Measurements from ENCODE around the gene MYH11.
"Not testable (repeated sequence)": the region's sequence is repeated elsewhere in the genome, so short reads cannot be mapped to it uniquely, and the experiment has no call there.

Gene MYH11

GRCh38 chr16:15736529-15736928 is 120.3 kb downstream of the MYH11 start:
- no peak overlapping the region for H3K4me3 ChIP-seq (ENCODE audit: low read depth, low read length)
- H3K36me3 ChIP-seq (replicated peaks): no peaks in the 10 kb centered on the region
- in situ Hi-C loops (cut with HindIII; ENCODE audit: low pct_ligation_motif_present, low sequenced_read_pairs): no loop called here
- no peaks in the 10 kb centered on the region for H3K27me3 ChIP-seq (replicated peaks)
- no peak for TF ChIP-seq CTCF (IDR thresholded peaks at IDR 0.05; ENCODE audit: low read depth, low read length, missing control alignments)
- no peak for DNase-seq
- H3K27ac ChIP-seq: no peak overlapping the region

GRCh38 chr16:15735610-15736009 is 121.2 kb downstream of the MYH11 start:
- no peaks in the 10 kb centered on the region for H3K36me3 ChIP-seq (replicated peaks)
- no peak overlapping the region for H3K27ac ChIP-seq
- no peaks in the 10 kb centered on the region for H3K27me3 ChIP-seq (replicated peaks)
- TF ChIP-seq CTCF (IDR thresholded peaks at IDR 0.05; ENCODE audit: low read depth, low read length, missing control alignments): no peak
- no peak for DNase-seq
- in situ Hi-C loops (cut with HindIII; ENCODE audit: low pct_ligation_motif_present, low sequenced_read_pairs): no loop called here
- H3K4me3 ChIP-seq (ENCODE audit: low read depth, low read length): no peak overlapping the region

DNA sequence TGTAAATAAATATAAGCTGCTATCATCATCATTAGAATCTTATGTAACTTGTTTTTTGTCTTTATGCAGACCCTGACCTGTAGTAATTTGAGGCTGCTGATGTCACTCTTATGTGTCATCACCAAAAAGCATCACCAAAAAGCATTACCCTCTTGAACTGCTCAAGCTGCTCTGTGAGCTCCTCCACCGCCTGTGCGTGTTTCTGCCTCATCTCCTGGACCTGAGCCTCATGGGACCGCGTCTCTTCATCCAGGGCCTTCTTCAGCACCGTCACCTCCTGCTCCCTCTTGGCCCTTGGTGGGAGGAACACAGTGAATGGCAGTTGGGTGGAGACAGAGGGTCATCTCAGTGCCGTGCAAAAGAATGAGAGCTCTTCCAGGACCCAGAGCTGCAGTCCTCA is 124.4 kb downstream of the MYH11 start:
- H3K27ac ChIP-seq: no peak overlapping the region
- in situ Hi-C loops (cut with HindIII; ENCODE audit: low pct_ligation_motif_present, low sequenced_read_pairs): no loop called here
- no peak for DNase-seq
- no peak for TF ChIP-seq CTCF (IDR thresholded peaks at IDR 0.05; ENCODE audit: low read depth, low read length, missing control alignments)
- no peak overlapping the region for H3K4me3 ChIP-seq (ENCODE audit: low read depth, low read length)
- no peaks in the 10 kb centered on the region for H3K27me3 ChIP-seq (replicated peaks)
- no peaks in the 10 kb centered on the region for H3K36me3 ChIP-seq (replicated peaks)

GRCh38 chr16:15729152-15729551 is 127.7 kb downstream of the MYH11 start:
- in situ Hi-C loops (cut with HindIII; ENCODE audit: low pct_ligation_motif_present, low sequenced_read_pairs): no loop called here
- no peak for TF ChIP-seq CTCF (IDR thresholded peaks at IDR 0.05; ENCODE audit: low read depth, low read length, missing control alignments)
- H3K27ac ChIP-seq: no peak overlapping the region
- H3K36me3 ChIP-seq (replicated peaks): peaks cover 7% of the 10 kb centered on the region
- H3K4me3 ChIP-seq (ENCODE audit: low read depth, low read length): no peak overlapping the region
- no peak for DNase-seq
- no peaks in the 10 kb centered on the region for H3K27me3 ChIP-seq (replicated peaks)

DNA sequence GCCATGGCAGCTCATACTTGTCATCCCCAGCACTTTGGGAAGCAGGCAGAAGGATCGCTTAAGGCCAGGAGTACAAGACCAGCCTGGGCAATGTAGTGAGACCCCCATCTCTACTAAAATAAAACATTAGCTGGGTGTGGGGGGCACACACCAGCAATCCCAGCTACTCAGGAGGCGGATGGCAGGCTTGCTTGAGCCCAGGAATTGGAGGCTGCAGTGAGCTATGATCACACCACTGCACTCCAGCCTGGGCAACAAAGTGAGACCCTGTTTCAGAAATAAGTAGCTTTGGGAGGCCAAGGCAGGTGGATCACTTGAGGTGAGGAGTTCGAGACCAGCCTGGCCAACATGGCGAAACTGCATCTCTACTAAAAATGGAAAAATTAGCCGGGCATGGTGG is 129.1 kb downstream of the MYH11 start:
- H3K4me3 ChIP-seq (ENCODE audit: low read depth, low read length); DNase-seq; H3K27ac ChIP-seq; H3K27me3 ChIP-seq (replicated peaks); H3K36me3 ChIP-seq (replicated peaks); in situ Hi-C loops (cut with HindIII; ENCODE audit: low pct_ligation_motif_present, low sequenced_read_pairs): not testable (repeated sequence)

- Histone ChIP-seq H3K4me3 (ENCODE audit: low read depth, low read length) (no peak overlapping the region), H3K36me3 (replicated peaks) (peaks cover 7% of the 10 kb centered on the region), H3K27me3 (replicated peaks) (no peaks in the 10 kb centered on the region), H3K27ac (no peak overlapping the region)
- TF ChIP-seq CTCF (IDR thresholded peaks at IDR 0.05; ENCODE audit: low read depth, low read length, missing control alignments): no peak
- in situ Hi-C loops (cut with HindIII; ENCODE audit: low pct_ligation_motif_present, low sequenced_read_pairs): no loop called here
- no peak for DNase-seq
These were observed 130.1 kb downstream of the MYH11 start for GRCh38 chr16:15726715-15727114.
